HFFc6 (cell line): Measurements from ENCODE around the gene ITGB3BP. TPM values are rescaled to one million over a fixed set of nuclear protein-coding genes. Genes with fewer than 3 reads are reported as not detected.
A peak's percentile ranks its signal among the peaks of the same experiment; 100 is the strongest.
"Not testable (repeated sequence)": the region's sequence is repeated elsewhere in the genome, so short reads cannot be mapped to it uniquely, and the experiment has no call there.

Source experiments
- DNase-seq: peaks from one replicate; pipeline ENCODE4 v3.0.0-alpha.2; 2018
- H3K27ac Mint-ChIP-seq: 2 replicates; pipeline ENCODE4 v1.8.0; 2020; ENCODE audit warnings: mild to moderate bottlenecking, mixed read lengths
- H3K27me3 Mint-ChIP-seq: 2 replicates; pipeline ENCODE4 v1.8.0; 2021; ENCODE audit warnings: mild to moderate bottlenecking, moderate library complexity, mixed read lengths; ENCODE audit not compliant: insufficient read depth
- H3K36me3 Mint-ChIP-seq: 2 replicates; pipeline ENCODE4 v1.8.0; 2021; ENCODE audit warnings: low read depth, mixed read lengths
- H3K4me1 Mint-ChIP-seq: 2 replicates; pipeline ENCODE4 v1.8.0; 2020; ENCODE audit warnings: low read depth, mixed read lengths
- H3K4me3 Mint-ChIP-seq: 2 replicates; pipeline ENCODE4 v1.8.0; 2020; ENCODE audit warnings: mild to moderate bottlenecking, moderate library complexity, mixed read lengths
- H3K9me3 Mint-ChIP-seq: 2 replicates; pipeline ENCODE4 v1.8.0; 2020; ENCODE audit warnings: mild to moderate bottlenecking, mixed read lengths
- total RNA-seq, 6 experiments: library from RNA; stranded (reverse); fragmentation: NEBNext Ultra II Directional; extraction: Animal tissue kit (Norgen Biotek cat#: 25700); gene quantifications; 2 replicates in 1 of 6; 3 replicates in 5 of 6; pipeline ENCODE4 v1.2.3, GENCODE V29; 2021
- TF ChIP-seq, protein P1 (sequence below): fragments of 200-600 bp; sonication (generic); IDR thresholded peaks from 2 replicates; pipeline ENCODE4 v1.5.0; 2021; ENCODE audit warnings: antibody characterized with exemption, mild to moderate bottlenecking

Gene ITGB3BP
- total RNA-seq, 6 experiments from 2014 or later: 16.7 to 25.1 (median 22.3) TPM

DNA sequence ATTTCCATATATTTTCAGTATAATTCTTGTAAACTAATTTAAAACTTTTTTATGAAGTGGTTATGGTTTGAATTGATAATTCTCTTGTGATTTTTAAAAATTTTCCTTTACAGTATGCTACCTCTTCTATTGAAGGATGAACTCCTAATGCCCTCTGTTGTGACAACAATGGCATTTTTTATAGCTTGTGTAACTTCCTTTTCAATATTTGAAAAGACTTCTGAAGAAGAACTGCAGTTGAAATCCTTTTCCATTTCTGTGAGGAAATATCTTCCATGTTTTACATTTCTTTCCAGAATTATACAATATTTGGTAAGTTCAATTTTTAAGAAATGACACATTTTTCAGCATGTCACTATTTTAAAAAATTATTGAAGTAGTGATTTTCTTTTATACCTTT is 94.2 kb downstream of the ITGB3BP start:
- H3K36me3 Mint-ChIP-seq: peaks cover 17% of the 10 kb centered on the region
- no peaks in the 10 kb centered on the region for H3K27me3 Mint-ChIP-seq
- TF ChIP-seq, protein P1, sequence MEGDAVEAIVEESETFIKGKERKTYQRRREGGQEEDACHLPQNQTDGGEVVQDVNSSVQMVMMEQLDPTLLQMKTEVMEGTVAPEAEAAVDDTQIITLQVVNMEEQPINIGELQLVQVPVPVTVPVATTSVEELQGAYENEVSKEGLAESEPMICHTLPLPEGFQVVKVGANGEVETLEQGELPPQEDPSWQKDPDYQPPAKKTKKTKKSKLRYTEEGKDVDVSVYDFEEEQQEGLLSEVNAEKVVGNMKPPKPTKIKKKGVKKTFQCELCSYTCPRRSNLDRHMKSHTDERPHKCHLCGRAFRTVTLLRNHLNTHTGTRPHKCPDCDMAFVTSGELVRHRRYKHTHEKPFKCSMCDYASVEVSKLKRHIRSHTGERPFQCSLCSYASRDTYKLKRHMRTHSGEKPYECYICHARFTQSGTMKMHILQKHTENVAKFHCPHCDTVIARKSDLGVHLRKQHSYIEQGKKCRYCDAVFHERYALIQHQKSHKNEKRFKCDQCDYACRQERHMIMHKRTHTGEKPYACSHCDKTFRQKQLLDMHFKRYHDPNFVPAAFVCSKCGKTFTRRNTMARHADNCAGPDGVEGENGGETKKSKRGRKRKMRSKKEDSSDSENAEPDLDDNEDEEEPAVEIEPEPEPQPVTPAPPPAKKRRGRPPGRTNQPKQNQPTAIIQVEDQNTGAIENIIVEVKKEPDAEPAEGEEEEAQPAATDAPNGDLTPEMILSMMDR: no peak
- DNase-seq: no peak
- no peaks in the 10 kb centered on the region for H3K4me1 Mint-ChIP-seq
- no peak overlapping the region for H3K27ac Mint-ChIP-seq
- H3K4me3 Mint-ChIP-seq: no peak overlapping the region
- no peaks in the 10 kb centered on the region for H3K9me3 Mint-ChIP-seq

DNA sequence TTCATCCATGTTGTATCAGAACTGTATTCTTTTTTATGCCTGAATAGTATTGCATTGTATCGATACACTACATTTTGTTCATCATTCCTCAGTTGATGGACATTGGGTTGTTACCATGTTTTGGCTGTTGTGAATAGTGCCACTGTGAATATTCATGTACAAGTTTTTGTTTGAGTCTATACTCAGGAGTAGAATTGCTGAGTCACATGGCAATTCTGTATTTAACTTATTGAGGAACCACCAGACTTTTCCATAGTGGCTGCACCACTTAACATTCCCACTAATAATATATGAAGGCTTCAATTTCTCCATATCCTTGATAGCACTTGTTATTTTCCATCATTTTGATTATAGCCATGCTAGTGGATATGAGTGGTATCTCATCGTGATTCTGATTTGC is 99.4 kb downstream of the ITGB3BP start:
- TF ChIP-seq, protein P1: no peak
- Mint-ChIP-seq H3K36me3 (peaks cover 4% of the 10 kb centered on the region; the same call in 1 of the 2 replicates), H3K9me3 (no peaks in the 10 kb centered on the region), H3K4me1 (no peaks in the 10 kb centered on the region), H3K27me3 (no peaks in the 10 kb centered on the region), H3K4me3 (no peak overlapping the region), H3K27ac (no peak overlapping the region)
- DNase-seq: no peak

DNA sequence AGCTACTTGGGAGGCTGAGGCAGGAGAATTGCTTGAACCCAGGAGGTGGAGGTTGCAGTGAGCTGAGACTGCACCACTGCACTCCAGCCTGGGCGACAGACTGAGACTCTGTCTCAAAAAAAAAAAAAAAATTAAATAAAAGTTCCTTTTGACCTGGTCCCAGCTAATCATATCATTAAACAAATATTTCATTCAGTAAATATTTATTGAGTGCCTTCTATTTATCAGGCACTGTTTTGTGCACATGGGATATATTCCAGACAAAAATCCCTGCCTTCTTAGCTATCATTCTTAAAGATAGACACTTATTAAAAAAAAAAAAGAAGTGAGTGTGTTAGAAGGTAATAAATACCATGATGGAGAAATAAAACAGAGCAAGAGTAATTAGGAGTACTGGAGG is 102.3 kb downstream of the ITGB3BP start:
- H3K4me3 Mint-ChIP-seq, DNase-seq, H3K4me1 Mint-ChIP-seq, H3K36me3 Mint-ChIP-seq, H3K9me3 Mint-ChIP-seq, H3K27ac Mint-ChIP-seq, H3K27me3 Mint-ChIP-seq: not testable (repeated sequence)

DNA sequence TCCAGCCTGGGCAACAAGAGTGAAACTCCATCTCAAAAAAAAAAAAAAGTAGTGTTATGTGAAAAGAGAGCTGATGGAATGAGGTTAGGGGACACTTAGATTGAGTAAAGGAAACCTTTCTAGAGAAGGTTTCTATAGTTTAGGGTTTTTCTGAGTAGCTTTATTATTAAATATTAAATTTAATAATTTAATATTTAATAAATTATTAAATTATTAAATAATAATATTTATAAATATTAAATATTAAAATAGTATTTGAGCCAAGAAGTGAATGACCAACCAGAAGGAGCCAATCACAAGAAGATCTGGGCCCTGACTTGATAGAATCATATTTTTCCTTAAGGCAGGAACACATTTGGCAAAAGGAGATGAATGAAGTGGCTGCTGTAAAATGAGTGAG is 104.9 kb downstream of the ITGB3BP start:
- H3K4me3 Mint-ChIP-seq: no peak overlapping the region
- no peak for DNase-seq
- TF ChIP-seq, protein P1: no peak
- H3K9me3 Mint-ChIP-seq: no peaks in the 10 kb centered on the region
- no peaks in the 10 kb centered on the region for H3K4me1 Mint-ChIP-seq
- no peak overlapping the region for H3K27ac Mint-ChIP-seq
- peaks cover 4% of the 10 kb centered on the region; the same call in 1 of the 2 replicates for H3K36me3 Mint-ChIP-seq
- H3K27me3 Mint-ChIP-seq: no peaks in the 10 kb centered on the region

DNA sequence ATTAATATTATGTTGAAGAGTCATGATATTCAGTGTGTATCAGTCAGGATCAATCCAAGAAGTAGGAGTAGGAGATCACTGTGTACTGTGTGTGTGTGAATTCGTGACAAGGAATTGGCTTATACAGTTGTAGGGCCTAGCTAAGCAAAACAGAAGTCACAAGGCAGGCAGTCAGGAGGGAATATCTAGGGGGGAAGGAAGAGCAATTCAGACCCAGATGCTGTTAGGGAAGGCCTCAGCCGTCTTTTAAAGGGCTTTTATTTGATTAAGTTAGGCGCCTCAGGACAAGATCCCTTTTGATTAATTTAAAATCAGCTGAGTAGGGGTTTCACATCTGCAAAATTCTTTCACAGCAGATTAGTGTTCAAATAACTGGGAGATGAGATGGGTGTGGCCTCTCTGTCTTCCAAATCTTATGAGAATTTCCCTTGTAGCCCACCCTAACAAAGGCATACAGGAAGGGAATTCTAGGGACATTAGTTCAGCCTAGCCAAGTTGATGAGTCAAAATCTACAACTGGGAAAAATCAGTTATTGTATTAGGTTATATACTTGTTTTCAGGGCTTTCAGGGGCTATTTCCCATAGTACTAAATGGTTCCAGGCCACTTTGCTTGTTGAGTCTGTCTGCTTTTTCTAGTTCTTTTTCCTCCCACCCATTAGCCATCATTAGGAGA is 108.2 kb downstream of the ITGB3BP start:
- TF ChIP-seq, protein P1: no peak
- H3K27me3 Mint-ChIP-seq: no peaks in the 10 kb centered on the region
- no peak overlapping the region for H3K4me3 Mint-ChIP-seq
- H3K36me3 Mint-ChIP-seq: no peaks in the 10 kb centered on the region
- no peak for DNase-seq
- H3K4me1 Mint-ChIP-seq: 0 out of 2 replicates have a peak, but pooled peaks cover 5% of the 10 kb centered on the region
- H3K27ac Mint-ChIP-seq: no peak overlapping the region; the same call in 1 of the 2 replicates
- H3K9me3 Mint-ChIP-seq: no peaks in the 10 kb centered on the region

DNA sequence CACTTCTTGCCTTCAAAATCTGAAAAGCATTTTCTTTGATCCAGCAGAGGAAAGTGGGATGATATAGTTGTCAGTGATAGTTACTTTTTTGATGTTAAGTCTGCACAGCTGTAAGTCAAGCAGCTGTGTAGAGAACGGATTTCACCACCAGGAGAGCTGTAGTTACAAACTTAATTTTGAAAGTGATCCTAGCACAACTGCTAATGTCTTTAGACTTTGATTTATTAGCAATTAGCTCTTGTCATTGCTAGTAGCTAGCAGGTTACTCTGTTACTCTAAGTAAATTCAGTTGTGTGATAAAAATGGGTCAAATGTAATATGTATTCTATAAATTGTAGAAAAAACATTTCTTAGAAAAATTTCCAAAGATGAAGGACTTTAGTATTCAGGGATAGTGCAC is 109.6 kb downstream of the ITGB3BP start:
- Mint-ChIP-seq H3K27me3 (no peaks in the 10 kb centered on the region), H3K36me3 (no peaks in the 10 kb centered on the region), H3K27ac (no peak overlapping the region), H3K4me3 (no peak overlapping the region), H3K9me3 (no peaks in the 10 kb centered on the region), H3K4me1 (peaks cover 8% of the 10 kb centered on the region)
- TF ChIP-seq, protein P1: peak; percentile 33
- no peak for DNase-seq
